Neutrophil (primary cell): ENCODE data around the gene VSNL1.

Experiments used
- H3K27ac ChIP-seq: fragments of 200-600 bp; sonication (generic); 2 replicates; pipeline ENCODE4 v1.5.1; 2016; ENCODE audit warnings: mild to moderate bottlenecking, moderate library complexity
- H3K27me3 ChIP-seq: fragments of 200-600 bp; sonication (generic); 2 replicates; pipeline ENCODE4 v1.6.0; 2016; ENCODE audit warnings: mild to moderate bottlenecking
- H3K36me3 ChIP-seq: fragments of 200-600 bp; sonication (generic); 2 replicates; pipeline ENCODE4 v1.5.1; 2017
- H3K4me1 ChIP-seq, 2 experiments: fragments of 200-600 bp in 1 of 2; sonication (generic) in 1 of 2; 1 replicate in 1 of 2; 2 replicates in 1 of 2; pipeline versions ENCODE4 v1.5.1 to v1.6.1; 2013 to 2016; ENCODE audit warnings: low read depth in 1 of 2, low read length in 1 of 2, mild to moderate bottlenecking in 1 of 2, moderate library complexity in 1 of 2; ENCODE audit not compliant: control insufficient read depth in 1 of 2, insufficient read depth in 1 of 2
- H3K4me3 ChIP-seq, 2 experiments: fragments of 200-600 bp in 1 of 2; sonication (generic) in 1 of 2; 1 replicate in 1 of 2; 2 replicates in 1 of 2; pipeline ENCODE4 v1.5.1; 2013 to 2016; ENCODE audit warnings: low read depth in 1 of 2, low read length in 1 of 2, mild to moderate bottlenecking in 1 of 2, moderate library complexity in 1 of 2
- H3K9me3 ChIP-seq: fragments of 200-600 bp; sonication (generic); 2 replicates; pipeline ENCODE4 v1.5.1; 2016
- CTCF ChIP-seq: fragments of 200-600 bp; sonication (generic); IDR thresholded peaks from 2 replicates; pipeline ENCODE4 v1.5.1; 2016; ENCODE audit warnings: antibody characterized with exemption

VSNL1 gene

GRCh38 chr2:17543131-17543660, 2.7 kb downstream of the VSNL1 start:
- Histone ChIP-seq H3K4me1 (no peaks in the 10 kb centered on the region), H3K9me3 (no peaks in the 10 kb centered on the region), H3K36me3 (no peaks in the 10 kb centered on the region), H3K27ac (no peak overlapping the region), H3K27me3 (peaks cover 66% of the 10 kb centered on the region), H3K4me3 (no peak overlapping the region)
- no peak for TF ChIP-seq CTCF

- TF ChIP-seq CTCF = no peak
- Histone ChIP-seq H3K27ac (no peak overlapping the region), H3K36me3 (no peaks in the 10 kb centered on the region), H3K9me3 (no peaks in the 10 kb centered on the region), H3K27me3 (peaks cover 60% of the 10 kb centered on the region), H3K4me3 (no peak overlapping the region), H3K4me1 (no peaks in the 10 kb centered on the region)
Observed at GRCh38 chr2:17543848-17544247, 3.4 kb downstream of the VSNL1 start.

DNA sequence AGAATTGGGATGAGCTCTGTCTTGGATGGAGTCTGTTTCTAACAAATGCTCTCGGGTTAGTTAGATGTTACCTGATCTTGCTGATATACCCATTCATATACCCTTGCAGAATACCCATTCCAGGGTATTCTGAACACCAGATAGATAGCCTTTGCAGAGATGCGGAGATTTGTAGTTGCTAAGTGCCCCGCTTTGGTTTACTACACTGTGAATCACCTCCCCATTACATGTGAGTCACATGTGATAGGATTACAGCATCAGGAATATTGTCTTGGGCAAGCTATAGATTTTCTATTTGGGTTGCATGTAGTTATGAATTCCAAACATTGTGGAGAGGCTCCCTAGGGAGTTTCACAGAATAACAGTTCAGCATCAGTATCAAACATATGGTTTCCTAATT, 3.8 kb downstream of the VSNL1 start:
- H3K9me3 ChIP-seq = no peaks in the 10 kb centered on the region
- TF ChIP-seq CTCF = no peak
- H3K4me3 ChIP-seq = no peak overlapping the region
- H3K27me3 ChIP-seq = peaks cover 56% of the 10 kb centered on the region
- H3K36me3 ChIP-seq = no peaks in the 10 kb centered on the region
- no peaks in the 10 kb centered on the region for H3K4me1 ChIP-seq
- H3K27ac ChIP-seq = no peak overlapping the region

DNA sequence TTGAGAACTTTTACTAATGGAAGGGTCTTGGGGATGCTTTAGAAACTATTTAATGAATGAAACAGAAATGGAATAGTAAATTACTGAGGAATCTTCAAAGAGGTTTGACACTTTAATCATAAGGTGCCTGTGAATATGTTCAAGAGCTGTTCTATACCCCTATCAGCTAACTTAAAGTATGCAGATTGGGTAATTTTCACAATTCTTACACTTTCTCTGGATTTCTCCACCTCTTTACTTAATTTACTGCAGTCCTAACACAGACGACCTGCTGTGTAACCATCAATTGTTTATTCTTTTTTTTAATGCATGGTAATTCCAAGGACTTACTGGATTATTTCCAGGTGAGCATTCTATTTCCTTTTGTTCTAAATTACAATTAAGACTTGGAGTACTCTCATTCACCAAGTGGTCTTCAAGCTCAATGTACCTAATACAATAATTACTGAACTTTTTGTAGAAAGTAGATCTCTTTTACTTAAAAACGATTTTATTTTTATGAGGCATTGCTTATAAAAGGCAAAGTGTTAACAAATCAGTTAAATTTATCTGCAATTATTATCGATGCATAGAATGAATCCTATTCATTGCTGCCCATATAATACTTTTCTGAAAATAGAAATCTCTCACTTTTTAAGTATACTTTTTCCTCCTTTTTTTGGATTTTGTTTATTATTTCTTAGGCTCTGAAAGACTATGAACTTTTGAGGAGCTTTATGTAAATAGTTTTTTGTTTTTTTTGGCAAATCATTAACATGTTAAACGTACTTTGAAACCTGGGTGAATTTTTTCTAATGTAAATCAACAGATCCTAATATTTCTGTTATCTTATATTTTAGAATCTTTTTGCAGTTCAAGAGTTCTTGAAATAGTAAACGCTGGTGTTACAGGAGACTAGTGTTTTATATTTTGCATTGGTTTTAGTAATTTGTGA, 5.5 kb downstream of the VSNL1 start:
- Histone ChIP-seq H3K4me3 (no peak overlapping the region), H3K27me3 (peaks cover 39% of the 10 kb centered on the region), H3K4me1 (no peaks in the 10 kb centered on the region), H3K36me3 (no peaks in the 10 kb centered on the region), H3K27ac (no peak overlapping the region), H3K9me3 (no peaks in the 10 kb centered on the region)
- no peak for TF ChIP-seq CTCF

DNA sequence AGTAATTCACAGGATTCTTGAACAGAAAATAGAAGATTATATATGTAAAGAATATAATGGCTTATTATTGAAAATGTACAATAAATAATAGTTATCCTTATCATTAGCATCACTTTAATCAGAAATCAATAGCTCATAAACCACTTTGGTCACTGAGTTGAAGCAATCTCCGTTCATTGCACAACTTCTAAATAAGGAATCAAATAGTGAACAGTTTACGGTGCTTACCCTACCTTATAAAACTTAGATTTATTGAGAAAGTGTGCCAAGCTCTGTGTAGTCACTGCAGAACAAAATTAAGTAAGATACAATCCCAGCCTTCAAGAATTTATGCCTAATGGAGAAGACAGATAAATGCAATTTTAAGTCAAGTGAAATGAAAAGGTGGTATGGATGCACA, 6.7 kb downstream of the VSNL1 start:
- Histone ChIP-seq H3K36me3 (no peaks in the 10 kb centered on the region), H3K9me3 (no peaks in the 10 kb centered on the region), H3K4me3 (no peak overlapping the region), H3K4me1 (no peaks in the 10 kb centered on the region), H3K27me3 (peaks cover 26% of the 10 kb centered on the region), H3K27ac (no peak overlapping the region)
- no peak for TF ChIP-seq CTCF
